ENCODE results near the gene MED26.

The MED26 gene

GRCh38 chr19:16650821-16651220 lies 22.8 kb upstream of the MED26 start:
- H3K27ac ChIP-seq: no peak overlapping the region
- no peak overlapping the region for H3K9ac ChIP-seq
- H3K79me2 ChIP-seq: peaks cover 12% of the 10 kb centered on the region
- H2AFZ ChIP-seq: no peak overlapping the region
- no peaks in the 10 kb centered on the region for H3K4me1 ChIP-seq
- H3K27me3 ChIP-seq (ENCODE audit: control insufficient read depth, insufficient read depth, low read length): no peaks in the 10 kb centered on the region
- no peaks in the 10 kb centered on the region for H3K9me3 ChIP-seq (ENCODE audit: control insufficient read depth, low read length)
- no peaks in the 10 kb centered on the region for H3K36me3 ChIP-seq (ENCODE audit: control insufficient read depth, insufficient read depth, low read length)
- no peak overlapping the region for H3K4me3 ChIP-seq (ENCODE audit: low read depth, low read length)
- no peak overlapping the region for H3K4me2 ChIP-seq (ENCODE audit: low read length)
- no peak for TF ChIP-seq CTCF (IDR thresholded peaks at IDR 0.05)

- H3K36me3 ChIP-seq (ENCODE audit: control insufficient read depth, insufficient read depth, low read length): no peaks in the 10 kb centered on the region
- H3K4me3 ChIP-seq (ENCODE audit: low read depth, low read length): peak overlapping the region; percentile 8
- no peaks in the 10 kb centered on the region for H3K4me1 ChIP-seq
- no peak for TF ChIP-seq CTCF (IDR thresholded peaks at IDR 0.05)
- no peak overlapping the region for H3K9ac ChIP-seq
- no peak overlapping the region for H2AFZ ChIP-seq
- no peaks in the 10 kb centered on the region for H3K9me3 ChIP-seq (ENCODE audit: control insufficient read depth, low read length)
- peak overlapping the region; percentile 3 for H3K4me2 ChIP-seq (ENCODE audit: low read length)
- peaks cover 11% of the 10 kb centered on the region for H3K79me2 ChIP-seq
- H3K27me3 ChIP-seq (ENCODE audit: control insufficient read depth, insufficient read depth, low read length): no peaks in the 10 kb centered on the region
- H3K27ac ChIP-seq: no peak overlapping the region
These were observed 21.7 kb upstream of the MED26 start for GRCh38 chr19:16649734-16650133.

GRCh38 chr19:16645140-16645539 lies 17.1 kb upstream of the MED26 start:
- no peak overlapping the region for H3K9ac ChIP-seq
- no peak overlapping the region for H2AFZ ChIP-seq
- no peaks in the 10 kb centered on the region for H3K9me3 ChIP-seq (ENCODE audit: control insufficient read depth, low read length)
- TF ChIP-seq CTCF (IDR thresholded peaks at IDR 0.05): no peak
- H3K27ac ChIP-seq: no peak overlapping the region
- peaks cover 36% of the 10 kb centered on the region for H3K79me2 ChIP-seq
- H3K4me3 ChIP-seq (ENCODE audit: low read depth, low read length): no peak overlapping the region
- no peaks in the 10 kb centered on the region for H3K27me3 ChIP-seq (ENCODE audit: control insufficient read depth, insufficient read depth, low read length)
- H3K4me2 ChIP-seq (ENCODE audit: low read length): no peak overlapping the region
- H3K36me3 ChIP-seq (ENCODE audit: control insufficient read depth, insufficient read depth, low read length): no peaks in the 10 kb centered on the region
- H3K4me1 ChIP-seq: no peaks in the 10 kb centered on the region

- Histone ChIP-seq H3K27ac (no peak overlapping the region), H3K36me3 (ENCODE audit: control insufficient read depth, insufficient read depth, low read length) (no peaks in the 10 kb centered on the region)
- no peak for TF ChIP-seq CTCF (IDR thresholded peaks at IDR 0.05)
These were observed 13.7 kb upstream of the MED26 start for GRCh38 chr19:16641695-16642094.

GRCh38 chr19:16640951-16641350 lies 12.9 kb upstream of the MED26 start:
- TF ChIP-seq CTCF (IDR thresholded peaks at IDR 0.05): no peak
- H3K4me2 ChIP-seq (ENCODE audit: low read length): no peak overlapping the region
- H3K27me3 ChIP-seq (ENCODE audit: control insufficient read depth, insufficient read depth, low read length): no peaks in the 10 kb centered on the region
- no peak overlapping the region for H3K9ac ChIP-seq
- H2AFZ ChIP-seq: no peak overlapping the region
- H3K36me3 ChIP-seq (ENCODE audit: control insufficient read depth, insufficient read depth, low read length): no peaks in the 10 kb centered on the region
- no peak overlapping the region for H3K27ac ChIP-seq
- peaks cover 67% of the 10 kb centered on the region for H3K79me2 ChIP-seq
- no peak overlapping the region for H3K4me3 ChIP-seq (ENCODE audit: low read depth, low read length)
- H3K4me1 ChIP-seq: no peaks in the 10 kb centered on the region
- no peaks in the 10 kb centered on the region for H3K9me3 ChIP-seq (ENCODE audit: control insufficient read depth, low read length)

More at GRCh38 chr19:16641695-16642094, 13.7 kb upstream of the MED26 start:
- Histone ChIP-seq H3K4me1 (no peaks in the 10 kb centered on the region), H3K79me2 (peaks cover 67% of the 10 kb centered on the region), H3K9me3 (ENCODE audit: control insufficient read depth, low read length) (no peaks in the 10 kb centered on the region), H3K9ac (no peak overlapping the region), H3K4me2 (ENCODE audit: low read length) (no peak overlapping the region), H3K27me3 (ENCODE audit: control insufficient read depth, insufficient read depth, low read length) (no peaks in the 10 kb centered on the region), H3K4me3 (ENCODE audit: low read depth, low read length) (no peak overlapping the region), H2AFZ (no peak overlapping the region)

Data from parathyroid adenoma (tissue), 2 donors.